Stomach smooth muscle (tissue), 2 donors: ENCODE results near the gene TNKS1BP1.

Experiments
- H3K27ac ChIP-seq: one replicate; pipeline ENCODE4 v1.7.0; 2013; ENCODE audit warnings: mild to moderate bottlenecking, low read length, inconsistent platforms
- H3K27me3 ChIP-seq, 2 donors: one replicate each; pipeline ENCODE4 v1.7.0; 2013; ENCODE audit warnings: low read length in 2 of 2; ENCODE audit not compliant: insufficient read depth in 2 of 2, control insufficient read depth in 1 of 2
- H3K36me3 ChIP-seq, 2 donors: one replicate each; pipeline ENCODE4 v1.7.0; 2013; ENCODE audit warnings: low read length in 2 of 2; ENCODE audit not compliant: control insufficient read depth in 2 of 2, insufficient read depth in 2 of 2
- H3K4me1 ChIP-seq: one replicate; pipeline ENCODE4 v1.7.0; 2013; ENCODE audit warnings: low read length; ENCODE audit not compliant: control insufficient read depth, insufficient read depth
- H3K4me3 ChIP-seq, 2 donors: one replicate each; pipeline ENCODE4 v1.7.0; 2013; ENCODE audit warnings: low read length in 2 of 2
- H3K9ac ChIP-seq, 2 donors: one replicate each; pipeline ENCODE4 v1.7.0; 2013; ENCODE audit warnings: low read length in 2 of 2, mild to moderate bottlenecking in 1 of 2
- H3K9me3 ChIP-seq, 2 donors: one replicate each; pipeline ENCODE4 v1.7.0; 2013; ENCODE audit warnings: low read length in 2 of 2; ENCODE audit not compliant: control insufficient read depth in 2 of 2
- donor health status: healthy.
- donor health status: Pancreatic carcinoma.

TNKS1BP1 gene

GRCh38 chr11:57330029-57330428, 5.3 kb upstream of the TNKS1BP1 start:
- no peaks in the 10 kb centered on the region for H3K9me3 ChIP-seq
- H3K4me1 ChIP-seq = peaks cover 25% of the 10 kb centered on the region
- no peak overlapping the region for H3K9ac ChIP-seq
- H3K27ac ChIP-seq = no peak overlapping the region
- H3K36me3 ChIP-seq = peaks cover 59 to 61% of the 10 kb centered on the region in 2 donors
- no peaks in the 10 kb centered on the region for H3K27me3 ChIP-seq
- no peak overlapping the region for H3K4me3 ChIP-seq

DNA sequence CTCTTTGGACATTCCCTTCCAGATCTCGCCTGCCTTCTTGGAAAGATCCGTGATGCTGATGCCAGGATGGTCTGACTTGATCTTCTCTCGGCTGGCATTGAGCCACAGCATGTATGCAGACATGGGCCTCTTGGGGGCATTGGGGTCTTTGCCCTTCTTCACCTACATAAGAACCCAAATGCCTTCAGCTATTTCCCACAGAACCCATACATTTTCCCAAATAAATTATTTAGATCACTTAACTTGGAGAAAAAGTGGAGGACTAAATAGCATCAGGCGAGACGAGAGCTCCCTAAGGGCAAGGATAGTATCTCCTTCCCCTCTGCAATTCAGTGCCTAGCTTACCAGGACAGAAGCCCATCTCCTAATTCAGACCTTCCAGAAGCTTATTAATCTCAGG, 3.0 kb upstream of the TNKS1BP1 start:
- Histone ChIP-seq H3K9me3 (no peaks in the 10 kb centered on the region), H3K36me3 (peaks cover 54 to 55% of the 10 kb centered on the region in 2 donors), H3K4me1 (peaks cover 30% of the 10 kb centered on the region), H3K4me3 (no peak overlapping the region), H3K9ac (no peak overlapping the region), H3K27ac (no peak overlapping the region), H3K27me3 (no peaks in the 10 kb centered on the region)

GRCh38 chr11:57325735-57326048, 940 bp upstream of the TNKS1BP1 start:
- Histone ChIP-seq H3K9me3 (no peaks in the 10 kb centered on the region), H3K9ac (peak overlapping the region; percentile 94 to 96), H3K4me3 (peak overlapping the region; percentile 83 to 95), H3K27ac (peak overlapping the region; percentile 96), H3K27me3 (no peaks in the 10 kb centered on the region), H3K36me3 (peaks cover 35 to 36% of the 10 kb centered on the region in 2 donors), H3K4me1 (peaks cover 46% of the 10 kb centered on the region)

DNA sequence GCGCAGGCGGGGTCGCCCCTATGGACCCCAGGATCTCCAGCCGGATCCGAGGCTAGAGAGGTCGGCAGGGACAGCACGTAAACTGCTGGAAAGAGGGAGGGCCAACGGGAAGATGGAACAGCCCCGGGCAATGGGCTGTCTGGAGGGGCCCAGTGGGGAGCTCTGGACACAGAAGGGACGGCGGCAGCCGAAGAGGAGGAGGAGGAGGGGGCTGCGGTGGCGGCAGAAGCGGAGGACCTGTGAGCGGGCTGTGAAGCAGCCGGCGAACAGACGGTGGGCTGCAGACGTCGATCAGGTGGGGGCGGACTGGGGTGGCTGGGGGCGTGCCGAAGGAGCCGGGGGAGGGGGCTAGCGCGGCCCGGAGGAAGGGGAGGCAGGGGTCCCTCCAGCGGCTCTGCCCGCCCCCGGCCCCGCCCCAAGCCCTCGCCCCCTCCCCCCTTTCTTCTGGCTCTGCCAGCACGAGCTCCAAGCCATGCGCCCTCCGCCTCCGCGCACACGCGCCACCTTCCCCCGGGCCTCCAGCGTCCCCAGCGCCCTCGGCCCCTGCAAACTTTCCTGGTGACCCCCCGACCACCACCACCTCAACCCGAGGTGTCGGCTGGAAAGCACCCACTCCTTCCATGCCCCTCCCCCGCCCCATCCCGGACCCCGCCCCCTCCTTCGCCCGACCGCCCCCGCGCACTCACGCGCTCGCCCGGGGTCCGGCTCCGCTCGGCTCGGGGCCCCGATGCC, 432 bp downstream of the TNKS1BP1 start:
- Histone ChIP-seq H3K4me1 (peaks cover 52% of the 10 kb centered on the region), H3K27me3 (no peaks in the 10 kb centered on the region), H3K36me3 (peaks cover 23 to 24% of the 10 kb centered on the region in 2 donors), H3K4me3 (peak overlapping the region; percentile 77 to 83), H3K9ac (peak overlapping the region; percentile 71 to 83), H3K9me3 (no peaks in the 10 kb centered on the region), H3K27ac (peak overlapping the region; percentile 85)

DNA sequence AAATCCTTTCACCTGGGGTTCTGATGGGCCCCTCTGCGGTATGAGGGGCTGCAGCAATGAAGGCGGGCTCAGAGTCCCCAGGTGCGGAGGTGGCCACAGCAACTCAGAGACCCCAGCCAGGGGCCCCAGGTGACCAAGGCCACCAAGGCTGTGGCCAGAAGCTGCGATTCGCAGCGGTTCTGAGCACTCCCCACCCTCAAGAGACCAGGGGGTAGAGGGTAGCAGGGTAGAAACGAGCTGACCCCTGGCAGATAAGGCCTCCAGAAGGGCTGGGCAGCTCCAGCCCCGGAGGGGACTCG, 948 bp downstream of the TNKS1BP1 start:
- Histone ChIP-seq H3K27ac (peak overlapping the region; percentile 85), H3K4me1 (peaks cover 52% of the 10 kb centered on the region), H3K9me3 (no peaks in the 10 kb centered on the region), H3K4me3 (peak overlapping the region; percentile 77 to 83), H3K36me3 (peaks cover 21 to 23% of the 10 kb centered on the region in 2 donors), H3K27me3 (no peaks in the 10 kb centered on the region), H3K9ac (peak overlapping the region; percentile 71 to 83)

DNA sequence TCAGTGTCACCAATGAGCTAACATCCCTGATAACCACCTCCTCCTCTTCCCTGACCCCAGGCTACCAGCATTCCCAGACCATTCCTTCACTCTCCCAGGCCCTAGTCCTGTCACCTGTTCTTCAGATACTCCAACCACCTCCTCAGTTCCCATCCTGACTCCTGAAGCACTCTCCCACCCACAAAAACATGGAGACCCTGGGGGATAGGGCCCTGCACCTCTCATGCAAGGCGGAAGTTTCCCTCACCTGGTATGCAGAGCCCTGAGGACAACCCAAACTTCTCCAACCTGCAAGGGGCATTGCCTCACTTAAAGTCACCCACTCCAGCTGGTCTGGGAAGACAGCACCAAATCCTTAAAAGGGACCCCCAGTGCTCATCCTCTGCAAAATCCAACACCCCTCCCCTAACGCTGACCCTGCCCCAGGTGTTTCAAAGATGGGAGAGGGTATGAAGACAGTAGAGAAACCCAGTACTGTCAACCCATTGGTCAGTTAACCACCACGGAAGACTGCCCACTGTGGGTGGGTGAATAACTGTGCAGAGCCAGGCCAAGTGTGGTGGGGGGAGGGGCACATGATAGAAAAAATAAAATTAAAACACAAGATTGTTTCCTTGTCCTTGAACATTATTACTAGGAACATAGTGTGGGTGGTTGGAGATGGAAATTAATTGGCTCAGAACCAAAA, 1.4 kb downstream of the TNKS1BP1 start:
- H3K27me3 ChIP-seq = no peaks in the 10 kb centered on the region
- peaks cover 56% of the 10 kb centered on the region for H3K4me1 ChIP-seq
- no peaks in the 10 kb centered on the region for H3K9me3 ChIP-seq
- H3K36me3 ChIP-seq = peaks cover 16 to 18% of the 10 kb centered on the region in 2 donors
- H3K4me3 ChIP-seq = peak overlapping the region; percentile 77 to 83
- peak overlapping the region; percentile 71 to 83 for H3K9ac ChIP-seq
- peak overlapping the region; percentile 85 for H3K27ac ChIP-seq

DNA sequence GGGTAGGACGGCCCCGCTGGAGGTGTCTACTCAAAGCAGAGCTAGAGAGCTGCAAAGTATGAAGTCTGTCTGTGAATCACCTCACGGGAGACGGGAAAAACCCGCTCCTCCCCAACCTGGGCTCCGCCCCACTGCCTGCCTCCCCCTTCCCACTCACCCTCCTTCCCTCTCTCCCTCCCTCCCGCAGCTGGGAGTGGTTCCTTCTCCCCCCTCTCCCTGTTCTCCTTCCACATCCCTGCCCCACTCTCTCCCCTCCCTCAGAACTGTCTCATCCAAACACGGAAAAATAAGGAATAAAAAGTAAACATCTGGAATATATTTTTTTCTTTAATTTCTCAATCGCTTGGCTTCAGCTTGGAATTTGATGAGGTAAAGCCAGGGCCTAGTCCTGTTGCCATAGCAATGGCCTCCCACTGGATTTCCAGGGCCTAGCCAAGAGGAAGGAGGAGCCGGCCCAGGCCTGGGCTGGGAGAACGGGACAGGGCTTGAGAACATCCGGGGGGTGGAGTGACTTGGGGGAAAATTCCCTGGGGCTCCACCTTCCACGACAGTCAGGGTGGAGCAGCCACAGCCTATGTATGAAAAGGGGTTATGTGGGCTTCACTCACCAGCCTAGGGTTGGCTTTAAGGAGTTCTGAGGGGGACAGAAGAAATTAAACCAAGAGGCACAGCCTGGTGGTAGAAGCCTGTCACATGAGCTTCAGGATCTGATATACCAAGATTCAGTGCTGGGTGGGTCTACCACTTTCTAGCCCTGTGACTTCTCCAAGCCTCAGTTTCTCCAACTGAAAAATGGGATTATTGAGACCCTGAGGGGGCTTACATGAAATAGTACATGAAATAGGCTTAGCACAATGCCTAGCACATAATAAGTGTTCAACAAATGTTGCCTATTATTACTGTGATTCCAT, 2.2 kb downstream of the TNKS1BP1 start:
- H3K36me3 ChIP-seq = peaks cover 11 to 18% of the 10 kb centered on the region in 2 donors
- peak overlapping the region; percentile 85 for H3K27ac ChIP-seq
- H3K9me3 ChIP-seq = no peaks in the 10 kb centered on the region
- H3K4me3 ChIP-seq = peak overlapping the region; percentile 77 to 83
- peaks cover 64% of the 10 kb centered on the region for H3K4me1 ChIP-seq
- no peaks in the 10 kb centered on the region for H3K27me3 ChIP-seq
- peak overlapping the region; percentile 62 to 68 for H3K9ac ChIP-seq

GRCh38 chr11:57321388-57322255, 3.1 kb downstream of the TNKS1BP1 start:
- Histone ChIP-seq H3K9me3 (no peaks in the 10 kb centered on the region), H3K9ac (peak overlapping the region; percentile 58 to 68), H3K27me3 (no peaks in the 10 kb centered on the region), H3K27ac (peak overlapping the region; percentile 85), H3K4me3 (peak overlapping the region; percentile 44 to 67), H3K4me1 (peaks cover 70% of the 10 kb centered on the region), H3K36me3 (peaks cover 14 to 20% of the 10 kb centered on the region in 2 donors)

DNA sequence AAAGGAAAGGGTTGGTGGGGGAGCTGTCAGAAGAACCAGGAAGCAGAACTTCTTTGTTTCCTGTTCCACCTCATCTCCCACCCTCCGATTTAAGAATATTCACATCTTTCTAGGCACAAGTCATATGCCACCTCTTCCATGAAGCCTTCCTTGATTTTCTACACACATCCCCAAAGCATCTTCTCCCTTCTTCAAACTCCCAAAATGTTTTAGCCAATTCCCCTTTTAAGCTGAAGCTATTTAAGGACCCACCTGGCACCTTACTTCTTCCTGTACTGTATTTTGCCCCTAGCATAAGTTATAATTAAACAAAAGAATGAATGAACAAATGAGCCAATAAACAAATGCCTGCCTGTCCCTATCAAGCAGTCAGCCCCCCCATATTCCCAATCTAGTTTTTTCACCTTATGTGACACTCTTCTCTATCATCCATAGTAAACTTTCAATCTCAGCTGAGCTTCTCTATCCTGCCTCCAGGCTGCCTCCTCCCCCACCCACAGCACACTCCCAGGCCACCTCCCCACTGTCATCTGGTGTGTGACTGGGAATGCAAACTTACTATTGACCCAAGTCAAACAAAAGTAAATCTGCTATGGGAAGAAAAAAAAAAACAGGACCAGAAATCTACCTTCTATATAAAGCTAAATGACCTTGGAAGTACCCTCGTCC, 3.9 kb downstream of the TNKS1BP1 start:
- H3K9ac ChIP-seq = peak overlapping the region in 1 of 2 donors; percentile 58
- H3K9me3 ChIP-seq = no peaks in the 10 kb centered on the region
- H3K27ac ChIP-seq = peak overlapping the region; percentile 85
- H3K36me3 ChIP-seq = peaks cover 22 to 24% of the 10 kb centered on the region in 2 donors
- H3K4me1 ChIP-seq = peaks cover 66% of the 10 kb centered on the region
- no peaks in the 10 kb centered on the region for H3K27me3 ChIP-seq
- H3K4me3 ChIP-seq = peak overlapping the region in 1 of 2 donors; percentile 67
